CD14-positive monocyte (primary cell): ENCODE data around the gene CCP110. TPM values are rescaled to one million over a fixed set of nuclear protein-coding genes. Genes with fewer than 3 reads are reported as not detected.

ENCODE experiments used
- DNase-seq, 3 donors: peaks; one replicate each; pipeline ENCODE4 v3.0.0-alpha.2; 2011 to 2022
- H2AFZ ChIP-seq: 2 replicates; pipeline ENCODE4 v1.6.0; 2012; ENCODE audit warnings: mild to moderate bottlenecking, low read depth, low read length, inconsistent platforms; ENCODE audit not compliant: insufficient read depth, poor library complexity, severe bottlenecking
- H3K27ac ChIP-seq, 2 donors: 1 replicate in 1 of 2; 2 replicates in 1 of 2; pipeline ENCODE4 v1.5.1; 2012 to 2013; ENCODE audit warnings: low read length in 2 of 2, control low read depth in 1 of 2, inconsistent platforms in 1 of 2, low read depth in 1 of 2, mild to moderate bottlenecking in 1 of 2
- H3K27me3 ChIP-seq, 2 donors: one replicate each; pipeline versions ENCODE4 v1.6.0 to v1.6.1; 2011 to 2013; ENCODE audit warnings: low read length in 2 of 2; ENCODE audit not compliant: control insufficient read depth in 2 of 2, insufficient read depth in 2 of 2
- H3K36me3 ChIP-seq, 2 donors: replicated peaks in 1 of 2; 1 replicate in 1 of 2; 2 replicates in 1 of 2; pipeline versions ENCODE4 v1.5.1 to v1.6.1; 2012 to 2013; ENCODE audit warnings: low read length in 2 of 2, control low read depth in 1 of 2, inconsistent platforms in 1 of 2, mild to moderate bottlenecking in 1 of 2; ENCODE audit not compliant: insufficient read depth in 2 of 2, control insufficient read depth in 1 of 2
- H3K4me1 ChIP-seq, 2 donors: 1 replicate in 1 of 2; 2 replicates in 1 of 2; pipeline versions ENCODE4 v1.5.1 to v1.6.1; 2012 to 2013; ENCODE audit warnings: low read length in 2 of 2, control low read depth in 1 of 2, inconsistent platforms in 1 of 2, mild to moderate bottlenecking in 1 of 2, moderate library complexity in 1 of 2; ENCODE audit not compliant: insufficient read depth in 2 of 2, control insufficient read depth in 1 of 2
- H3K4me2 ChIP-seq: replicated peaks from 2 replicates; pipeline ENCODE3; 2012; ENCODE audit warnings: low read length, moderate library complexity, mild to moderate bottlenecking; ENCODE audit not compliant: poor library complexity, severe bottlenecking; ENCODE audit errors: extremely low read depth
- H3K4me3 ChIP-seq, 3 experiments: fragments of 200-600 bp in 1 of 3; sonication (generic) in 1 of 3; replicated peaks in 1 of 3; 1 replicate in 2 of 3; 2 replicates in 1 of 3; pipeline ENCODE4 v1.5.1; 2011 to 2013; ENCODE audit warnings: low read length in 3 of 3, mild to moderate bottlenecking in 3 of 3, control low read depth in 2 of 3, low read depth in 2 of 3, inconsistent platforms in 1 of 3, moderate library complexity in 1 of 3
- H3K79me2 ChIP-seq: 2 replicates; pipeline ENCODE4 v1.6.0; 2012; ENCODE audit warnings: mild to moderate bottlenecking, control low read depth, inconsistent platforms, low read length, moderate library complexity; ENCODE audit not compliant: insufficient read depth
- H3K9ac ChIP-seq: 2 replicates; pipeline ENCODE4 v1.6.0; 2017; ENCODE audit warnings: low read length, mild to moderate bottlenecking; ENCODE audit not compliant: insufficient read depth, poor library complexity, severe bottlenecking
- H3K9me3 ChIP-seq, 2 donors: replicated peaks in 1 of 2; 1 replicate in 1 of 2; 2 replicates in 1 of 2; pipeline versions ENCODE4 v1.5.1 to v1.6.1; 2012 to 2013; ENCODE audit warnings: low read length in 2 of 2, control low read depth in 1 of 2; ENCODE audit not compliant: control insufficient read depth in 1 of 2, insufficient read depth in 1 of 2
- H4K20me1 ChIP-seq: 2 replicates; pipeline ENCODE4 v1.6.0; 2012; ENCODE audit warnings: mild to moderate bottlenecking, low read length, control low read depth, moderate library complexity; ENCODE audit not compliant: insufficient read depth
- H3K27ac Mint-ChIP-seq, 7 donors: one replicate each; pipeline ENCODE4 v1.8.0; 2020; ENCODE audit warnings: mild to moderate bottlenecking in 7 of 7, mixed read lengths in 7 of 7, moderate library complexity in 6 of 7, inconsistent platforms in 2 of 7
- H3K27me3 Mint-ChIP-seq, 3 donors: one replicate each; pipeline ENCODE4 v1.8.0; 2021 to 2022; ENCODE audit warnings: low read depth in 3 of 3, mild to moderate bottlenecking in 3 of 3, mixed read lengths in 3 of 3, moderate library complexity in 3 of 3, inconsistent platforms in 1 of 3
- H3K36me3 Mint-ChIP-seq, 2 donors: one replicate each; pipeline ENCODE4 v1.8.0; 2020; ENCODE audit warnings: mixed read lengths in 2 of 2, inconsistent platforms in 1 of 2, mild to moderate bottlenecking in 1 of 2
- H3K4me1 Mint-ChIP-seq: one replicate; pipeline ENCODE4 v1.8.0; 2020; ENCODE audit warnings: mild to moderate bottlenecking, mixed read lengths
- H3K4me3 Mint-ChIP-seq, 2 donors: one replicate each; pipeline ENCODE4 v1.8.0; 2020; ENCODE audit warnings: mild to moderate bottlenecking in 2 of 2, mixed read lengths in 2 of 2, moderate library complexity in 1 of 2
- H3K9me3 Mint-ChIP-seq, 7 donors: one replicate each; pipeline ENCODE4 v1.8.0; 2020 to 2022; ENCODE audit warnings: mixed read lengths in 7 of 7, mild to moderate bottlenecking in 6 of 7, moderate library complexity in 6 of 7, inconsistent platforms in 2 of 7
- WGBS: methylation state at CpG from one replicate; pipeline ENCODE4 v1.1.5; 2013; ENCODE audit warnings: missing lambda C conversion rate; ENCODE audit not compliant: insufficient coverage; 5-methylcytosine and 5-hydroxymethylcytosine counted together
- intact Hi-C, 2 donors: fragments of 100-400 bp; cut with micrococcal nuclease; formaldehyde crosslinking; loops; one replicate each; pipeline versions ENCODE4 v1.15.0 to v1.15.1; 2023
- polyA plus RNA-seq, 3 donors: library from polyadenylated mRNA; depleted of rRNA in 1 of 3; unstranded in 2 of 3; stranded (reverse) in 1 of 3; fragments of 300-500 nt in 2 of 3; fragments of >200 nt in 1 of 3; fragmentation: Illumina TruSeq in 2 of 3; gene quantifications; 1 replicate in 2 of 3; 2 replicates in 1 of 3; pipeline ENCODE4 v1.2.3, GENCODE V29; 2012 to 2021
- TF ChIP-seq, protein P1 (sequence below): fragments of 200-600 bp; IDR thresholded peaks from one replicate; pipeline ENCODE4 v1.8.0; 2022; ENCODE audit warnings: antibody characterized with exemption, mild to moderate bottlenecking

The CCP110 gene
- polyA plus RNA-seq, 3 donors: 3.5 to 6.2 (median 6.1) TPM

DNA sequence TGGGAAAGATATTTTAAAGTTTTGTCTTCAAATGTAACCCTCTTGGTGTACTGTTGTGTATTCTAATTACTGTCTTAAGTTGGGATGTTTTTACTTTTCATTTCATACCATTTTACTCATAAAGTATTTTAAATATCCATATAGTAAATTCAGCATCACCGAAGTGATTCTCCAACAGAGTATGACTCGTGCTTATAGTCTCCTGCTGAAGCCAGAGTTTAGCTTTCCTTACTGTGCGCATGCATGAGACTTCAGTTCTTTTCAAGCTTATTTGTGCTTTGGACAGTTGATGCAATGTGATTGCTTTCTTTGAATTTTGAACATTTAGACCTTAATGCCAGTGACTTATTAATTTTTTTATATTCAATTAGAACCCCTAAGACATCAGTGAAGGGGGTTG is 24.4 kb downstream of the CCP110 start:
- Mint-ChIP-seq H3K4me1 (no peaks in the 10 kb centered on the region), H3K4me3 (no peak overlapping the region), H3K36me3 (peaks cover 42 to 57% of the 10 kb centered on the region in 2 donors), H3K27me3 (no peaks in the 10 kb centered on the region), H3K9me3 (peaks cover 2 to 7% (median 4%) of the 10 kb centered on the region in 7 donors), H3K27ac (no peak overlapping the region)
- Histone ChIP-seq H3K4me3 (no peak overlapping the region), H3K9me3 (no peaks in the 10 kb centered on the region), H2AFZ (no peak overlapping the region), H3K27ac (no peak overlapping the region), H4K20me1 (no peaks in the 10 kb centered on the region), H3K79me2 (no peaks in the 10 kb centered on the region), H3K36me3 (peaks cover 55 to 88% of the 10 kb centered on the region in 2 donors), H3K9ac (no peak overlapping the region), H3K27me3 (no peaks in the 10 kb centered on the region), H3K4me1 (no peaks in the 10 kb centered on the region), H3K4me2 (no peak overlapping the region)
- DNase-seq: no peak
- no CpG with 5 or more reads among the region's 3 CpGs for WGBS
- intact Hi-C loops: no loop called here
- TF ChIP-seq, protein P1, sequence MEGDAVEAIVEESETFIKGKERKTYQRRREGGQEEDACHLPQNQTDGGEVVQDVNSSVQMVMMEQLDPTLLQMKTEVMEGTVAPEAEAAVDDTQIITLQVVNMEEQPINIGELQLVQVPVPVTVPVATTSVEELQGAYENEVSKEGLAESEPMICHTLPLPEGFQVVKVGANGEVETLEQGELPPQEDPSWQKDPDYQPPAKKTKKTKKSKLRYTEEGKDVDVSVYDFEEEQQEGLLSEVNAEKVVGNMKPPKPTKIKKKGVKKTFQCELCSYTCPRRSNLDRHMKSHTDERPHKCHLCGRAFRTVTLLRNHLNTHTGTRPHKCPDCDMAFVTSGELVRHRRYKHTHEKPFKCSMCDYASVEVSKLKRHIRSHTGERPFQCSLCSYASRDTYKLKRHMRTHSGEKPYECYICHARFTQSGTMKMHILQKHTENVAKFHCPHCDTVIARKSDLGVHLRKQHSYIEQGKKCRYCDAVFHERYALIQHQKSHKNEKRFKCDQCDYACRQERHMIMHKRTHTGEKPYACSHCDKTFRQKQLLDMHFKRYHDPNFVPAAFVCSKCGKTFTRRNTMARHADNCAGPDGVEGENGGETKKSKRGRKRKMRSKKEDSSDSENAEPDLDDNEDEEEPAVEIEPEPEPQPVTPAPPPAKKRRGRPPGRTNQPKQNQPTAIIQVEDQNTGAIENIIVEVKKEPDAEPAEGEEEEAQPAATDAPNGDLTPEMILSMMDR: no peak

DNA sequence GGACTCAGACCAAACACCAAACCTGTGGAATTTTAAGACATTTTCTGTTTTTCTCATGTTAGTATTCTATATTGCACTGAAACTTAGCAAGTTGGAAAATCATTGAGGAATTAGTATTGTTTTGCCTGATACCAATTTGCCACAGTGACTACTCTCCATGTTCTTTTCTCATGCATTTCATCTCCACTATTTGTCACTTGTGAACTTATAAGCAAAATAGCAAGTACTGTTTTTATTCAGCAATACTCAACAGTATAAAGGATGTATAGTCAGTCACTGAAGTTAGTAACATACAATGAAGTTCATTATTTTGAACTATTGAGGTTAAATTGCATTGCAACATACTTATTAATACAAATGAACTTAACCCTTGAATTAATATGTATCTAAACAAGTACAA is 25.9 kb downstream of the CCP110 start:
- Histone ChIP-seq H3K9ac (no peak overlapping the region), H3K4me3 (no peak overlapping the region), H3K27me3 (no peaks in the 10 kb centered on the region), H2AFZ (no peak overlapping the region), H4K20me1 (no peaks in the 10 kb centered on the region), H3K4me2 (no peak overlapping the region), H3K9me3 (no peaks in the 10 kb centered on the region), H3K36me3 (peaks cover 48 to 73% of the 10 kb centered on the region in 2 donors), H3K27ac (no peak overlapping the region), H3K79me2 (no peaks in the 10 kb centered on the region), H3K4me1 (peaks cover 2 to 3% of the 10 kb centered on the region in 2 donors)
- H3K27me3 Mint-ChIP-seq: no peaks in the 10 kb centered on the region
- no peak overlapping the region for H3K4me3 Mint-ChIP-seq
- TF ChIP-seq, protein P1: no peak
- no peaks in the 10 kb centered on the region for H3K9me3 Mint-ChIP-seq
- no peak overlapping the region for H3K27ac Mint-ChIP-seq
- H3K36me3 Mint-ChIP-seq: peaks cover 30 to 42% of the 10 kb centered on the region in 2 donors
- no peak for DNase-seq
- intact Hi-C loops: loop anchor here in 1 of 2 donors (10.0 kb wide), 2 partner anchors 625 to 745 kb away; partner anchors contain the start of genes ARL6IP1 and SMG1
- H3K4me1 Mint-ChIP-seq: peaks cover under 1% of the 10 kb centered on the region
